GM21528 (cell line): ENCODE measurements around the gene BLCAP.
"Not testable (repeated sequence)": the region's sequence is repeated elsewhere in the genome, so short reads cannot be mapped to it uniquely, and the experiment has no call there.

ENCODE experiments used
- ATAC-seq: cut with Tn5 transposase; IDR thresholded peaks from one replicate; pipeline ENCODE4 v1.9.1; 2021; ENCODE audit warnings: mild to moderate bottlenecking, moderate library complexity; ENCODE audit not compliant: unreplicated experiment, low FRiP score

BLCAP gene

DNA sequence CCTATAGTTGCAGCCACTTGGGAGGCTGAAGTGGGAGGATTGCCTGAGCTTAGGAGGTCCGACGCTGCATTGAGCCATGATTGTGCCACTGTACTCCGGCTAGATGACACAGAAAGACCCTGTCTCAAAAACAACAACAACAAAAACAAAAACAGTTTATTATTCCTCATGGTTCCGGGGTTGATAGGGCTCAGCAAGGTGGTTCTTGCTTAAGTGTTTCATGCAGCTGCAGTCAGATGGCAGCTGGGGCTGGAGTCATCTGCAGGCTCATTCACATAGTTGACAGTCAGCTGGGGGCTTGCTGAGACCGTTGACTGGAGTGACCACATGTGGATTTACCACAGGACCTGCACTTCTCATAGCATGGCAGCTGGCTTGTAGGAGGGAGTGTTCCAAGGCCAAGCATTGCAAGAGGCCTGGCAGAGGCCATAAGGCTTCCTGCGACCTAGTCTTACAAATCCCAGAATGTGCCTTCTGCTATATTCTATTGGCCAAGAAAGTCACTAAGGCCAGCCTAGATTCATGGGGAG is 35.5 kb downstream of the BLCAP start:
- ATAC-seq = no peak

DNA sequence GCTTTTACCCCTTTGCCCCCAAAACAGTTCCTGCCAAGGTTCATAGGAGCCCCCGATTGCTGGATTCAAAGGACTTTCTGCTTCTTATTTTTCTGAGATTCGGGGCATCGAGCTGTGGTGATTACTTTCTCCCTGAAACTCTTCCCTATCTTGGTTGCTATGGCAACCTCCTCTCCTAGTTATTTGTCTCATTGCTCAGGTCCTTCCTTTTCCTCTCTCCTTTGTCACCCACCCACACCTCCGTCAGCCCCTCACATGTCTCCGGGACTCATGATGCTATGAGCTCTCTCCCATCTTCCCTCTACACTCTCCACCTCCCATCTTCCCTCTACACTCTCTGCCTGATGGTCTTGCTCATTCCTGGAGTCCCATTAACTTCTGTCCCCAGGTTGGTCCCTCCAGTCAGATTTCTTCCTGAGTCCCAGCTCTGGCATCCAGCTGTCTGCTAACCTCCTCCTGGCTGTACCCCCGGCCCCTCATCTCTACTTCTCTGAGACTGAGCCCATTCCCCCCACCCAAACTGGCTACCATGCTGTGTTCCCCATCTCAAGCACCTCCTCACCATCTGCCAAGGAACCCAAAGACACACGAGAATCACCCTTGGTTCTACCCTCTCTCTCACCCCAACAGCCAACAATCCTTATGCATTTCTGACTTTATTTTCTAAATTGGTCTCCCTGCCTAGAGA is 36.9 kb downstream of the BLCAP start:
- ATAC-seq = no peak

GRCh38 chr20:37486209-37486608 is 41.5 kb downstream of the BLCAP start:
- not testable (repeated sequence) for ATAC-seq

DNA sequence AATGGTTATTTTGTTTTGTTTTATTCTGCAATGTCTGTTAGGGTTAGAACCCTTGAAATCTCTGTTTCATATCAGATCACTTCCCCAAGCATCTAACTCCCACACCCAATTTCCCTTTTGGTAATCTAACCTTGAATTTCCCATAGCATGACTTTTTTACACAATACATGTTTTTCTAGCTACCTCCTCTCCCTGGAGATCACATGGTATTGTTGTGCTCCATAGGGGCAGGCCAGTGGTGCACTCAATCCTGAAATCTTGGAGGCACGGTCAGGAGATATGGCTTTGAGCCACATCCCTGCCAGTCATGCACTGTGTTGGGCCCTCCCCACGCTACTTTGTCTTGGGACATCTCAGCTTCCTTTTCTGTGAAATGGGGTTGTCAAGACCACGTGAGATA is 43.3 kb downstream of the BLCAP start:
- no peak for ATAC-seq

GRCh38 chr20:37481610-37482009 is 46.1 kb downstream of the BLCAP start:
- no peak for ATAC-seq

DNA sequence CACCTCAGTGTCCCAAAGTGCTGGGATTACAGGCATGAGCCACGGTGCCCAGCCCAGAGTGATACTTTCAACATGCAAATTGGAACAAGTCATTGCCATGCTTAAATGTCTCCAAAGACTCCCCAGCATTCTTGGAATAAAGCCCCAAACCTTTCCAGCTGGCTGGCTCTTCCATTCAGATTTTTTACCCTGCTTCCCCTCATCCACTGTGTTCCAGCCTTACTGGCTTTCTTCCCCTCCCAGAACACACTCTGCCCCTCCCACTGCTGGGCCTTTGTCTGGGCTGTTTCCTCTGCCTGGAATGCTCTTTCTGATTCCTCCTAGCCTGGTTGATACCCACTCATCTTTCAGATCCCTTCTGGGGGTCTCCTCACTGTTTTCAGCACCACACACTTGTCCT is 46.8 kb downstream of the BLCAP start:
- no peak for ATAC-seq

DNA sequence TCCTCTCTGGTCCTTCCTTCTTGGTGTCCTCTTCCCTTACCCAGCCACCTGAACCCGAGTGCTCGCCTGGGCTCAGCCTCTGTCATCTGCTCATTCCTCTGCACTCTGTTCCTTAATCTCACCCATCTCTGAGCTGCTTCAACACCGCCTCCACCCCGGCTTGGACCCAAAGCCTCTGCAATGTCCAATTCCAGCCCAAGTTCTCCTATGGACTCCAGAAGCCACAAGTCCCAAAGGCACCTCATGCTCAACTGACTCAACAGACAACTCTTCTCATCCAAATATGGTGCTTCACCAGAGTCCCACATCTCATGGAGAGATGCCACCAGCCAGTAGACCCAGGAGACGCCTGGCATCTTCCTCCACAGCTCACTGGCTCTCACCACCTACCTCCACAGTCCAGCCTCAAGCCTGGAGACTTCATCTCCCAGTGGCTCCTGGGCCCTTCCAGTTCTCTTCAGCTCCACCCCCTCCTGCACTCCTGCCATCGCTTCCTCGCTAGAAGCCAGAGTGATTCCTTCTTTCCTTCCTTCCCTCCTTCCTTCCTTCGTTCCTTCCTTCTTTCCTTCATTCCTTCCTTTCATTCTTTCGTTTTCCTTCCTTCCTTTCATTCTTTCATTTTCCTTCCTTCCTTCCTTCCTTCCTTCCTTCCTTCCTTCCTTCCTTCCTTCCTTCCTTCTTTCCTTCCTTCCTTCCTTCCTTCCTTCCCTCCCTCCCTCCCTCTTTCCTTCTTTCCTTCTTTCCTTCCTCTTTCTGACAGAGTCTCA is 47.6 kb downstream of the BLCAP start:
- ATAC-seq = no peak

- ATAC-seq = no peak
Observed at GRCh38 chr20:37479266-37479665, 48.4 kb downstream of the BLCAP start.

- no peak for ATAC-seq
Observed at GRCh38 chr20:37477041-37477440, 50.6 kb downstream of the BLCAP start.

DNA sequence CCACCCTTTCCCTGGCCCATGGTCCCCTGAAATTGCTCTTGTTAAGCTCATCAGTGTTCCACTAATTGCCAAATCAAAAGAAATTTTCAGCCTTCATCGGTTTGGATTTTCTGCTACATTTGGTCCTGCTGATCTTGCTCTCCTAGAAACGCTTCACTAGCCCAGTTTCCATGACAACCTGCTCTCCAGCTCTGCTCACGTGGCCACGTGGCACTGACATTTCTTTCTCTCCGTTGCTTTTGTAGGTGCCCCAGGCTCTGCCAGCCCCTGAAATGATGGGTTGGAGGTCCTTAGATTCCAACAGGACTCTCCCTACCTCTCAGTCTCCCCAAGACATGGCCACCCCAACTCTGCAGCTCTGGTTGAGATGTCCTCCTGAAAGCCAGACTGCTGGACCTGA is 52.4 kb downstream of the BLCAP start:
- ATAC-seq = no peak

GRCh38 chr20:37474386-37474785 is 53.3 kb downstream of the BLCAP start:
- no peak for ATAC-seq

DNA sequence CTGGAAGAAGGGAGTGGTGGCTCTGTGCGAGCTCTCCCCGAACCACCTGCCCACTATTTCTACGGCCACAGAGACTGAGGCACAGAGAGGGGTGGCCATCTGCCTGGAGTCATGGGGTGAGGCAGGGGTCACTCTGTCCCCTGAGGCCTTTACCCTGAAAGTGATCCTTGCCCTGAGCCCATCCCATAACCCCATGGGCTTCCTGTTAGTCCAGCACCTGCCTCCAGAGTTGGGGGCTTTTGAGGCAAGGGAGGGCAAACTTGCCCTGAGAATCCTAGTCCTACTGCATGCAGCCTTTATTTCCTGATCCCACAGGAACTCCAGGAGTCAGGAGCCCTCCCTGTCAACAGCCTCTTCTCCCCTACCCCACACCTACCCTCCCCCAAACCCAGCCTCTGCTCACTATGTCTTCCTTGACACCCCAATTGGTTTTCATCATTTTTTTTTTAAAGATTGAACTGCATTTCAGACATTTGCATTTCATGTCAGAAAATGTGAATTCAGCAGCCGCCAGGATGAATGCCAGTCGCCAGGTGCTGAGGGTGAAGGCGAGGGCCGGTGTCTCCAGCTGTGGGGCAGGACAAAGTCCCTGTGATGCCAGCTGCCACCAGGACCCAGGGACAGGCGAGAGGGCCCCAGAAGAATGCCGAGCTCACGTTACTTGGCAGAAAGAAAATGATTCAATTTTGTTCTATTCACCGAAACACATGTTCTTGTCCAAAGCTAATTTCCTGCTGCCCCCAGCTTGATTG is 54.3 kb downstream of the BLCAP start:
- no peak for ATAC-seq

DNA sequence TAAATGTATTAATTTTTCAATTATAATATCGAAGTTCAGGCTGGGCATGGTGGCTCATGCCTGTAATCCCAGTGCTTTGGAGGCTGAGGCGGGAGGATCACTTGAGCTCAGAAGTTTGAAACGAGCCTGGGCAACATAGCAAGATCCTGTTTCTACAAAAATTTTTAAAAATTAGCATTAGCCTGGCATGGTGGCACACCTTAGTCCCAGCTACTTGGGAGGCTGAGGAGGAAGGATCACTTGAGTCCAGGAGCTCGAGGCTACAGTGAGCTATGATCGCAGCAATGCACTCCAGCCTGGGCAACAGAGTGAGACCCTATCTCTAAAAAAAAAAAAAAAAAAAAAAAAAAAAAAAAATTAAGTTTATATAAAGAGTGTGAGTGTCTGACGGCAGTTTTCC is 55.2 kb downstream of the BLCAP start:
- ATAC-seq = not testable (repeated sequence)

DNA sequence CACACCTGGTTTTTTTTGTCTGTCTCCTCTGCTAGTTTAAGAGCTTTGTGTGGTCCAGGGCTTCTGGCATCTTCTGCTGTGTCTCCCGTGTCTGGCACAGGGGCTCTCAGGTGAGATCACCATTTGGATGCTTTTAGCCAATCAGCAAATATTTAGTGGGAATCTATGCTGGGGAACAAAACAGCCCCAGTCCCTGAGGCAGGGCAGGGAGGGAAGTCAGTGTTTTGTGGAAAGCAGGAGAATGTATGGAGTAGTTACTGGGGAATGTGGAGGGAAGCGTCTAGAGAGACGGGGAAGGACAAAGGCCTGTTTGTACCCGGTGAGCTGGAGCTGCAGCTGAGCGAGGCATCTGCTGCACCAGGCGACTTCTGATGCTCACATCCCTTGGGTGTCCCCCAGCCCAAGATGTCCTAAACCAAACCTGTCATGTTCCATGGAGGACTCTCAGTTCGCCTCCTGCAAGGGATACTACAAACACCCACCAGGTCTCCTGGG is 55.9 kb downstream of the BLCAP start:
- no peak for ATAC-seq

- ATAC-seq = not testable (repeated sequence)
Observed at GRCh38 chr20:37470190-37470589, 57.5 kb downstream of the BLCAP start.

- no peak for ATAC-seq
Observed at GRCh38 chr20:37469531-37469930, 58.1 kb downstream of the BLCAP start.

DNA sequence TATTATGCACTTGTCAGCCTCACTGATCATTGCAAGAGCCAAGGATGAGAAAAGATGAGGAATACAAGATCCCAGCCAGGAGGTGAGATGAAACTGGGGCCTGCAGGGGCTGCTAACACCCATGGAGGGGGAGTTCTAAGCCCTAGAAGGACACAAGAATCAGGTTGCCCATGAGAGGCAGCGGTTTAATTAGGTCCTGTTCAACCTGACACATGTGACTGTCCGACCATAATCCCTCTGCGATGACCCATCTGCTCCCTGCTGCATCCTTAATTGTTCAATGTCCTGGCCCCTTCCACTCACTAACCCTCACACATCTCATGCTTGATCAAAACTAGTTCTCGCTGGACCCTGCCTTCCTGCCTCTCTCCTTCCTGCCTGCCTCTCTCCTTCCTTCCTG is 58.8 kb downstream of the BLCAP start:
- ATAC-seq = no peak
